Retinal pigment epithelial cell (primary cell): Measurements from ENCODE around the gene RHOT2.

Experiments used
- DNase-seq: peaks from one replicate; pipeline ENCODE4 v3.0.0-alpha.2; 2010; ENCODE audit warnings: low read depth
- H3K4me3 ChIP-seq: 2 replicates; pipeline ENCODE4 v1.5.1; 2011; ENCODE audit warnings: mild to moderate bottlenecking, low read length, control low read depth, moderate library complexity
- TF ChIP-seq, protein P1 (sequence below): conservative IDR thresholded peaks from 2 replicates; pipeline ENCODE4 v1.5.1; 2011; ENCODE audit warnings: low read depth, low read length, control low read depth, inconsistent platforms

The RHOT2 gene

GRCh38 chr16:693364-693763, 25.4 kb downstream of the RHOT2 start:
- DNase-seq, result no peak
- TF ChIP-seq, protein P1, sequence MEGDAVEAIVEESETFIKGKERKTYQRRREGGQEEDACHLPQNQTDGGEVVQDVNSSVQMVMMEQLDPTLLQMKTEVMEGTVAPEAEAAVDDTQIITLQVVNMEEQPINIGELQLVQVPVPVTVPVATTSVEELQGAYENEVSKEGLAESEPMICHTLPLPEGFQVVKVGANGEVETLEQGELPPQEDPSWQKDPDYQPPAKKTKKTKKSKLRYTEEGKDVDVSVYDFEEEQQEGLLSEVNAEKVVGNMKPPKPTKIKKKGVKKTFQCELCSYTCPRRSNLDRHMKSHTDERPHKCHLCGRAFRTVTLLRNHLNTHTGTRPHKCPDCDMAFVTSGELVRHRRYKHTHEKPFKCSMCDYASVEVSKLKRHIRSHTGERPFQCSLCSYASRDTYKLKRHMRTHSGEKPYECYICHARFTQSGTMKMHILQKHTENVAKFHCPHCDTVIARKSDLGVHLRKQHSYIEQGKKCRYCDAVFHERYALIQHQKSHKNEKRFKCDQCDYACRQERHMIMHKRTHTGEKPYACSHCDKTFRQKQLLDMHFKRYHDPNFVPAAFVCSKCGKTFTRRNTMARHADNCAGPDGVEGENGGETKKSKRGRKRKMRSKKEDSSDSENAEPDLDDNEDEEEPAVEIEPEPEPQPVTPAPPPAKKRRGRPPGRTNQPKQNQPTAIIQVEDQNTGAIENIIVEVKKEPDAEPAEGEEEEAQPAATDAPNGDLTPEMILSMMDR, result no peak
- no peak overlapping the region for H3K4me3 ChIP-seq

- H3K4me3 ChIP-seq, result no peak overlapping the region
- TF ChIP-seq, protein P1, result no peak
- DNase-seq, result no peak
Measured at GRCh38 chr16:693766-694165, 25.8 kb downstream of the RHOT2 start.

DNA sequence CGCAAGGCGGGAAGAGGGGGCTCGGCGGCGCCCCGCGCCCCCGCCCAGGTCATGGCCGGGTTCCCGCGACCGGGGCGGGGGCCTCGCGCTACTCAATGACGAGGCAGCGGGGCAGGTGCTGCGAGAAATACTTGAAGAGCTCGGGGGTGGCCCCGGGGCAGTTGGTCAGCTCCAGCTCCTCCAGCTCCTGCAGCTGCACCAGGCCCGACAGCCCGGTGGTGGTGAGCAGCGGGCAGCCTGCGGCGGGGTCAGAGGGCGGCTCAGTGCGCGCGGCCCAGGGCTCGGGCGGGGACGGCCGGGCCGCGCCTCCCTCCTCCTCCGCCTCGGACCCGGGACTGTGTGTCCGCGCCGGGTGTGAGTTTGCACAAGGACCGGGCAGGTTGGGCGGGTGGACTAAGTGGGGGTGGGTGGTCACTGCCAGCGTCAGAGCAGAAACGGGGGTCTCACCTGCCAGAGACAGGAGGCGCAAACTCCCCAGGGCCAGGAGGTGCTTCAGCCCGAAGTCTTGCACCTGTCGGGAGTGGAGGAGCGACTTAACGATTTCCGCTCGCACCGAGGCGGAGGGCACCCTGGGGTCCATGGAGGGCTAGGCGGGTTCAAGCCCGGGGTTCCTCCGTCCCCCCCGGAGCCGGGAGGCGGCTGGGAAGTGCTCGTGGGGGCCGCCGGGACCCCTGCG, 26.4 kb downstream of the RHOT2 start:
- TF ChIP-seq, protein P1, result no peak
- DNase-seq, result no peak
- no peak overlapping the region for H3K4me3 ChIP-seq

DNA sequence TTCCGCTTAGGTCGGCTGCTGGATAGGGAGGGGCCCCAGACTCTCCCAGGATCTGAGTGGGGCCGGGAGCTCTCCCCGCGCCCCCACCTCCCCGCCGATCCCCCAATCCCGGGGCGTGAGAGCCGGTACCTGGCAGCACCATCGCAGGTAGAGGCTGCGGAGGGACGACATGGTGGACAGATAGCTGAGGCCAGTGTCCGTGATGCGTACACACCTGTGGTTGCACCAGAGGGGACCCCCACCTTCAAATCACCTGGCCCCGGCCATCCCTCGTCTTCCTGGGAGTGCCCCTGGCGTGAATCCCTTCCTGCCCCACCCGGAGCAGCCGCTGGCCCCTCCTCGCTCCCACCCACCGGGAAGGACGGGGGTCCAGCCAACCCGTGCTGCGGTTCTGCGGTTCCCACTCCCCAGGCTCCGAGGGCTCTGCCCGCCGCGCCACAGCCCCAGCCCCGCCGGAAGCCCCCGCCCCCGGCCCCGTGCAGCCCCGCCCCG, 27.0 kb downstream of the RHOT2 start:
- TF ChIP-seq, protein P1, result no peak
- no peak overlapping the region for H3K4me3 ChIP-seq
- DNase-seq, result no peak

DNA sequence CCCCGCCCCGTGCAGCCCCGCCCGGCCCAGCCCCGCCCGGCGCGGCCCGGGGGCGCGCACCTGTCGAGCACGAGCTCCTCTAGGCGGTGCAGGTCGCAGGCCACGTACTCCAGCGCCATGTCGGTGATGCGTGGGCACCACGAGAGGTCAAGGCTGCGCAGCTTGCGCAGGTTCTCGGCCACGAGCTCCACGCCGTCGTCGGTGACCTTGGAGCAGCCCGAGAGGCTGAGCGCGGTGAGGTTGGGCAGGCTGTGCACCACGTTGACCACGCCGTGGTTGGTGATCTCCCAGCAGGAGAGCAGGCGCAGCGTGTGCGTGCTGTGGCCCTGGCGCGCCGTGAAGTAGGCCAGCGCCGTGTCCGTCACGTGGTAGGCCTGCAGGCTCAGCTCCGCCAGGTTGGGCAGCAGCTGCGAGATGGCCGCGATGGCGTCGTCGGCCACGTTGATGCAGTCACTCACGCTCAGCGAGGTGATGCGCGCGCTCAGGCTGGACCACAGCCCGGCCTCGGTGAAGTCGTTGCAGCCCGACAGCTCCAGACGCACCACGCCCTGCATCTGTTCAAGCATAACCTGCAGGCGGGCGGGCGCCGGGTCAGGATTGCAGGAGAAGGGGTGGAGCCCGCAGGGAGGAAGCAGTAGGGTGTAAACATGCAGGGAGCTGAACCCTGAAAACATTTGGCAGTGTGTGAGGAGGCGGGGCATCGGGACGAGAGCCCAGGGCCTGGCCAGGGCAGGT, 27.6 kb downstream of the RHOT2 start:
- peak overlapping the region; percentile 7 for H3K4me3 ChIP-seq
- TF ChIP-seq, protein P1, result no peak
- no peak for DNase-seq

GRCh38 chr16:698911-699671, 31.2 kb downstream of the RHOT2 start:
- no peak overlapping the region for H3K4me3 ChIP-seq
- DNase-seq, result no peak
- TF ChIP-seq, protein P1, result no peak
